Parathyroid adenoma (tissue), 2 donors: ENCODE results near the gene GTF3C4.

Experiments
- H2AFZ ChIP-seq: fragments of 300-600 bp; sonication (generic); one replicate; pipeline ENCODE4 v1.7.0; 2017; ENCODE audit warnings: antibody characterized with exemption, mild to moderate bottlenecking
- H3K27ac ChIP-seq: fragments of 300-600 bp; sonication (generic); one replicate; pipeline ENCODE4 v1.7.0; 2017
- H3K27me3 ChIP-seq: fragments of 300-600 bp; sonication (generic); one replicate; pipeline ENCODE4 v1.7.0; 2017; ENCODE audit warnings: low read length; ENCODE audit not compliant: control insufficient read depth, insufficient read depth
- H3K36me3 ChIP-seq: fragments of 300-600 bp; sonication (generic); one replicate; pipeline ENCODE4 v1.7.0; 2017; ENCODE audit warnings: low read length; ENCODE audit not compliant: control insufficient read depth, insufficient read depth
- H3K4me1 ChIP-seq: fragments of 300-600 bp; sonication (generic); one replicate; pipeline ENCODE4 v1.7.0; 2017; ENCODE audit warnings: control low read depth
- H3K4me2 ChIP-seq: fragments of 300-600 bp; sonication (generic); one replicate; pipeline ENCODE4 v1.7.0; 2017; ENCODE audit warnings: low read length
- H3K4me3 ChIP-seq: fragments of 300-600 bp; sonication (generic); one replicate; pipeline ENCODE4 v1.7.0; 2017; ENCODE audit warnings: low read depth, low read length
- H3K79me2 ChIP-seq: fragments of 300-600 bp; sonication (generic); one replicate; pipeline ENCODE4 v1.7.0; 2017; ENCODE audit warnings: control low read depth
- H3K9ac ChIP-seq: fragments of 300-600 bp; sonication (generic); one replicate; pipeline ENCODE4 v1.7.0; 2017; ENCODE audit warnings: mild to moderate bottlenecking
- H3K9me3 ChIP-seq: fragments of 300-600 bp; sonication (generic); one replicate; pipeline ENCODE4 v1.7.0; 2017; ENCODE audit warnings: low read length; ENCODE audit not compliant: control insufficient read depth
- CTCF ChIP-seq: fragments of 300-600 bp; sonication (generic); IDR thresholded peaks from one replicate; pipeline ENCODE4 v1.7.0; 2017; ENCODE audit warnings: antibody characterized with exemption, mild to moderate bottlenecking
- donor health status: primary hyperparathyroidism.

GTF3C4 gene

GRCh38 chr9:132638240-132638639 is 32.0 kb upstream of the GTF3C4 start:
- H3K27me3 ChIP-seq: no peaks in the 10 kb centered on the region
- H3K27ac ChIP-seq: no peak overlapping the region
- H3K9ac ChIP-seq: no peak overlapping the region
- no peaks in the 10 kb centered on the region for H3K36me3 ChIP-seq
- no peak overlapping the region for H3K4me3 ChIP-seq
- H3K4me2 ChIP-seq: no peak overlapping the region
- TF ChIP-seq CTCF: no peak
- no peaks in the 10 kb centered on the region for H3K9me3 ChIP-seq
- H3K79me2 ChIP-seq: no peaks in the 10 kb centered on the region
- H2AFZ ChIP-seq: no peak overlapping the region
- H3K4me1 ChIP-seq: no peaks in the 10 kb centered on the region

- Histone ChIP-seq H3K4me1 (no peaks in the 10 kb centered on the region), H3K27me3 (no peaks in the 10 kb centered on the region), H3K9me3 (no peaks in the 10 kb centered on the region), H3K27ac (no peak overlapping the region), H2AFZ (no peak overlapping the region), H3K4me2 (no peak overlapping the region), H3K9ac (no peak overlapping the region), H3K36me3 (no peaks in the 10 kb centered on the region), H3K4me3 (no peak overlapping the region), H3K79me2 (no peaks in the 10 kb centered on the region)
- no peak for TF ChIP-seq CTCF
These were observed 30.9 kb upstream of the GTF3C4 start for GRCh38 chr9:132639322-132639721.

- Histone ChIP-seq H3K4me3 (no peak overlapping the region), H3K9me3 (no peaks in the 10 kb centered on the region), H2AFZ (no peak overlapping the region), H3K4me2 (no peak overlapping the region), H3K36me3 (no peaks in the 10 kb centered on the region), H3K79me2 (no peaks in the 10 kb centered on the region), H3K27ac (no peak overlapping the region), H3K27me3 (no peaks in the 10 kb centered on the region), H3K4me1 (no peaks in the 10 kb centered on the region), H3K9ac (no peak overlapping the region)
- no peak for TF ChIP-seq CTCF
These were observed 29.0 kb upstream of the GTF3C4 start for GRCh38 chr9:132641216-132641615.

- H2AFZ ChIP-seq: no peak overlapping the region
- no peak overlapping the region for H3K4me3 ChIP-seq
- no peaks in the 10 kb centered on the region for H3K27me3 ChIP-seq
- no peak for TF ChIP-seq CTCF
- no peak overlapping the region for H3K4me2 ChIP-seq
- no peaks in the 10 kb centered on the region for H3K4me1 ChIP-seq
- H3K79me2 ChIP-seq: no peaks in the 10 kb centered on the region
- no peaks in the 10 kb centered on the region for H3K9me3 ChIP-seq
- H3K9ac ChIP-seq: no peak overlapping the region
- no peak overlapping the region for H3K27ac ChIP-seq
- H3K36me3 ChIP-seq: no peaks in the 10 kb centered on the region
These were observed 26.0 kb upstream of the GTF3C4 start for GRCh38 chr9:132644251-132644650.

- H3K27me3 ChIP-seq: no peaks in the 10 kb centered on the region
- TF ChIP-seq CTCF: no peak
- no peak overlapping the region for H3K27ac ChIP-seq
- H3K4me3 ChIP-seq: no peak overlapping the region
- H3K9ac ChIP-seq: no peak overlapping the region
- no peaks in the 10 kb centered on the region for H3K79me2 ChIP-seq
- no peaks in the 10 kb centered on the region for H3K36me3 ChIP-seq
- no peaks in the 10 kb centered on the region for H3K4me1 ChIP-seq
- no peaks in the 10 kb centered on the region for H3K9me3 ChIP-seq
- no peak overlapping the region for H3K4me2 ChIP-seq
- no peak overlapping the region for H2AFZ ChIP-seq
These were observed 25.0 kb upstream of the GTF3C4 start for GRCh38 chr9:132645306-132645705.
